22Rv1 (cell line): ENCODE results near the gene ZIC4.

Experiments
- CTCF ChIP-seq: fragments of 450-650 bp; IDR thresholded peaks from 2 replicates; pipeline ENCODE4 v1.5.1; 2017; ENCODE audit warnings: mild to moderate bottlenecking
- ZFX ChIP-seq: fragments of 450-650 bp; IDR thresholded peaks from 2 replicates; pipeline ENCODE4 v1.6.1; 2017; ENCODE audit warnings: antibody characterized with exemption, borderline replicate concordance

DNA sequence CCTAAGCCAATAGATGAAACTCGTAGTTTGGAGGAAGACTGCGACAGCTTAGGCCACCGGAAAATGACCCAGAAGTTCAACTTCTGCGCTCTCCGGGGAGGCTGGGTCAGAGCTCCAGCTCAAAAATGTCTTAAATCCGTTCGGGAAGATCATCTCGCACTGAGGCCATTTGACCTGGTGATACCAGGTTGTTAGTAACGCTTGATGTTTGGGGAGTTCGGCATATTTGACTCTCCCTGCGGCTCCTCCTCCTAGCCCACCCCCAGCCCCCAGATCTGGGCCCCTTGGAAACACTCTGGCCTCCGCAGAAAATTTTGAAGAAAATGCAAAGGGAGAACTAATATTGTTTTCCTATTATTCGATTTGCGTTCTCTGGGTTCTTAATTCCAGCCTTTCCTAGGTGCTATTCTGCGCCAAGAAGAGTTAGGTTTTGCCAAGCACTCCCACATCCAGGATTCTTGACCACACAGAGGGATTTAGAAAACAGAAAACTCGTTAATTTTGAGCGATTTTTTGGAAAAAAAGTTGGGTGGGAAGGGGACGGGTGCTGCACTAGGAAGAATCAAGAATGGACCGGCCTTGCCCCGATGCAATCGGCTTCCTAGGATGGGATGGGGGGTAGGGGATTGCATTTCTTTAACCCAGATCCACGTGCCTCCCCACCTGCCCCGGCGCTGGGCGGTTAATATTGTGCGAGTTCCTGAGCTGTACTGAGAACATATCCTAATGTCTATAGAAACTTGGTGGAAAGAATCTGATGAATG lies 50.0 kb downstream of the ZIC4 start:
- TF ChIP-seq CTCF (no peak), ZFX (no peak)
